K562 (cell line): ENCODE measurements around the gene VMP1. TPM values are rescaled to one million over a fixed set of nuclear protein-coding genes. Genes with fewer than 3 reads are reported as not detected.

Source experiments
- ARID1B ChIP-seq: fragments of 450-650 bp; IDR thresholded peaks from 2 replicates; pipeline ENCODE4 v1.6.1; 2016; ENCODE audit warnings: antibody characterized with exemption, mild to moderate bottlenecking, inconsistent platforms
- CREB5 ChIP-seq: fragments of 250-450 bp; sonication (Bioruptor Pico); IDR thresholded peaks from 2 replicates; pipeline ENCODE4 v1.5.0; 2020; ENCODE audit warnings: mild to moderate bottlenecking
- CSDE1 ChIP-seq, 2 experiments: fragments of 450-650 bp; IDR thresholded peaks; 2 replicates each; pipeline ENCODE4 v1.6.1; 2016; ENCODE audit warnings: mild to moderate bottlenecking in 1 of 2
- CUX1 ChIP-seq: fragments of 200-800 bp; sonication (Bioruptor generic); IDR thresholded peaks from 2 replicates; pipeline ENCODE4 v1.6.1; 2016; ENCODE audit warnings: missing genetic modification characterization, missing compliant biosample characterization
- FOXO4 ChIP-seq: fragments of 450-650 bp; formaldehyde crosslinking; IDR thresholded peaks from 2 replicates; pipeline ENCODE4 v1.4.0; 2020; ENCODE audit warnings: mild to moderate bottlenecking, moderate library complexity
- LEF1 ChIP-seq: fragments of 450-650 bp; IDR thresholded peaks from 2 replicates; pipeline ENCODE4 v1.6.1; 2016; ENCODE audit warnings: mild to moderate bottlenecking
- MXI1 ChIP-seq: IDR thresholded peaks from 2 replicates; pipeline ENCODE4 v1.6.1; 2011; ENCODE audit warnings: low read depth, mild to moderate bottlenecking, improper control_type of control experiment, low read length
- PBX2 ChIP-seq, 2 experiments: IDR thresholded peaks in 1 of 2; conservative IDR thresholded peaks in 1 of 2; 2 replicates each; pipeline ENCODE4 v1.6.1; 2016; ENCODE audit warnings: low read depth in 2 of 2, mild to moderate bottlenecking in 1 of 2, missing compliant biosample characterization in 1 of 2, missing genetic modification characterization in 1 of 2, moderate library complexity in 1 of 2
- POLR2G ChIP-seq: fragments of 200-400 bp; formaldehyde crosslinking; IDR thresholded peaks from 2 replicates; pipeline ENCODE4 v1.6.1; 2017; ENCODE audit warnings: low read depth, mild to moderate bottlenecking, antibody characterized with exemption, low read length, moderate library complexity
- POLR2H ChIP-seq: IDR thresholded peaks from 2 replicates; pipeline ENCODE4 v1.6.1; 2016; ENCODE audit warnings: missing genetic modification characterization, low read depth, mild to moderate bottlenecking, control low read depth, missing compliant biosample characterization, moderate library complexity
- PTBP1 ChIP-seq: fragments of 200-400 bp; formaldehyde crosslinking; IDR thresholded peaks from 2 replicates; pipeline ENCODE4 v1.6.1; 2017; ENCODE audit warnings: low read depth, low read length
- THRAP3 ChIP-seq: fragments of 450-650 bp; IDR thresholded peaks from 2 replicates; pipeline ENCODE4 v1.6.1; 2016; ENCODE audit warnings: mild to moderate bottlenecking, inconsistent platforms, borderline replicate concordance
- ZNF212 ChIP-seq: fragments of 450-650 bp; formaldehyde crosslinking; IDR thresholded peaks from 2 replicates; pipeline ENCODE4 v1.4.0; 2020; ENCODE audit warnings: mild to moderate bottlenecking
- ZNF830 ChIP-seq: fragments of 250-450 bp; sonication (Bioruptor Pico); IDR thresholded peaks from 2 replicates; pipeline ENCODE4 v1.5.0; 2021; ENCODE audit warnings: mild to moderate bottlenecking
- polyA plus RNA-seq, 8 experiments: library from polyadenylated mRNA; depleted of rRNA in 4 of 8; stranded (reverse) in 5 of 8; unstranded in 3 of 8; fragments of >200 nt; fragmentation: Nextera tagmentation in 2 of 8; fragmentation: Illumina TruSeq in 1 of 8; extraction: Ambion mirVana in 2 of 8; extraction: Trizol in 1 of 8; gene quantifications; 2 replicates each; pipeline versions ENCODE4 v1.2.1 to v1.2.3, GENCODE V29; 2011 to 2014; ENCODE audit warnings: inconsistent platforms in 1 of 8, missing spikeins in 1 of 8
- total RNA-seq, 7 experiments: library from RNA; depleted of rRNA in 6 of 7; stranded (reverse); fragments of >200 nt in 6 of 7; fragmentation: Illumina TruSeq in 2 of 7; extraction: Trizol in 2 of 7; gene quantifications; 2 replicates each; pipeline versions ENCODE4 v1.2.1 to v1.2.3, GENCODE V29; 2011 to 2021; ENCODE audit warnings: low replicate concordance in 1 of 7

VMP1 gene
- total and polyA plus RNA-seq, 9 of the 15 experiments (the other 6 are each of a cell fraction or from before 2014, with no cell fraction given): 123 to 304 (median 151) TPM

GRCh38 chr17:59842901-59843652 lies 135.6 kb downstream of the VMP1 start (continued):
- TF ChIP-seq PBX2 (CRISPR knock-in tag; IDR thresholded peaks at IDR 0.05; ENCODE audit: low read depth) (no peak), PBX2 (tag; conservative IDR thresholded peaks at IDR 0.05; ENCODE audit: low read depth) (no peak), CUX1 (CRISPR knock-in tag) (0 out of 2 replicates have a peak, but pooled peaks have one; percentile 68), FOXO4 (peak; percentile 96), THRAP3 (peak; percentile 98), ZNF830 (peak; percentile 99), POLR2G (peak; percentile 76), ZNF212 (CRISPR knock-in tag) (0 out of 2 replicates have a peak, but pooled peaks have one; percentile 69), ARID1B (peak; percentile 47; the same call in 1 of the 2 replicates), CSDE1 (IDR thresholded peaks at IDR 0.05) (peak in 1 of 2 experiments; percentile 55; a peak in 1 of 4 replicates), POLR2H (tag) (peak; percentile 97), MXI1 (no peak; the same call in 1 of the 2 replicates), LEF1 (no peak; the same call in 1 of the 2 replicates), PTBP1 (0 out of 2 replicates have a peak, but pooled peaks have one; percentile 62), CREB5 (CRISPR knock-in tag) (peak; percentile 87; the same call in 1 of the 2 replicates)
